ENCODE results near the gene HNRNPF. TPM values are rescaled to one million over a fixed set of nuclear protein-coding genes. Genes with fewer than 3 reads are reported as not detected.
A peak's percentile ranks its signal among the peaks of the same experiment; 100 is the strongest.
"Not testable (repeated sequence)": the region's sequence is repeated elsewhere in the genome, so short reads cannot be mapped to it uniquely, and the experiment has no call there.

Gene HNRNPF
- polyA plus RNA-seq, 1 donor from 2014 or later = 242 TPM

DNA sequence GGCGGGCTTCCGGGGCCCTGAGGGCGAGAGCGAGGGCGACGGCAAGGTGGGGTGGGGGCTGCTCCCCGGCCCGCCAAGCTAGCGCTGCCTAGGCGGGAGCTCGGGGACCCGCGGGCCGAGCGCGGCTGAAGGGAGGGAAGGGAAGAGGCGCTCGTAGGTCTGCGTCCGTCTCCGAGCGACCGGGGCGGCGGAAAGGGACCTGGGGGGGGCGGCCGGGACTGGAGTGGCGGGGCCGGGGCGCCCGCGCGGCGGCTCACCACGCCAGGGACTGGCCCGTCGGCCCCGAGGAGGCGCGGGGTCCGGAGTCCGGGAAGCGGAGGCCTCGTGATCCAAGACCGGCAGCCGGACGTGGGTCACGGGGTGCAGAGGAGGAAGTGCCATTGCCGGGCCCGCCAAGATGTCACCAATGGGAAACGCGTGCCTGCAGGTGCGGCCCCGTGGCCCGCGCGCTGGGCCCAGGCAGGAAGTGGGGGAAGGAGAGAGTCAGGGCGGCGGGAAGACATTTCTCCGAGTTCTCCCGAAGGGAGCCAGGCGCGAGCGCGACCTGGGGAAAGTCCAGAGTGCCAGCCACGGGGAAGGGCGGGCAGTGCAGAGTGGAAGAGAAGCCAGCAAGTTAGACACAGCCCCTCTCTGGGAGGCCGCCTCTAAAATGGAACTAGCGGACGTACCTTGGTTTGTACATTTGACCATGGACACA, 11.9 kb downstream of the HNRNPF start:
- Mint-ChIP-seq H3K27ac (peak overlapping the region; percentile 96 to 99 (median 99)), H3K27me3 (no peaks in the 10 kb centered on the region), H3K4me3 (peak overlapping the region; percentile 89 to 97 (median 95)), H3K36me3 (peaks cover 11% of the 10 kb centered on the region), H3K4me1 (peaks cover 62 to 68% (median 67%) of the 10 kb centered on the region in 3 donors), H3K9me3 (no peaks in the 10 kb centered on the region)

GRCh38 chr10:43396061-43396927, 12.7 kb downstream of the HNRNPF start:
- no peaks in the 10 kb centered on the region for H3K27me3 Mint-ChIP-seq
- peak overlapping the region; percentile 87 to 98 (median 95) for H3K4me3 Mint-ChIP-seq
- no peaks in the 10 kb centered on the region for H3K9me3 Mint-ChIP-seq
- peaks cover 11% of the 10 kb centered on the region for H3K36me3 Mint-ChIP-seq
- peaks cover 63% of the 10 kb centered on the region in 3 donors for H3K4me1 Mint-ChIP-seq
- peak overlapping the region; percentile 96 to 99 (median 98) for H3K27ac Mint-ChIP-seq

DNA sequence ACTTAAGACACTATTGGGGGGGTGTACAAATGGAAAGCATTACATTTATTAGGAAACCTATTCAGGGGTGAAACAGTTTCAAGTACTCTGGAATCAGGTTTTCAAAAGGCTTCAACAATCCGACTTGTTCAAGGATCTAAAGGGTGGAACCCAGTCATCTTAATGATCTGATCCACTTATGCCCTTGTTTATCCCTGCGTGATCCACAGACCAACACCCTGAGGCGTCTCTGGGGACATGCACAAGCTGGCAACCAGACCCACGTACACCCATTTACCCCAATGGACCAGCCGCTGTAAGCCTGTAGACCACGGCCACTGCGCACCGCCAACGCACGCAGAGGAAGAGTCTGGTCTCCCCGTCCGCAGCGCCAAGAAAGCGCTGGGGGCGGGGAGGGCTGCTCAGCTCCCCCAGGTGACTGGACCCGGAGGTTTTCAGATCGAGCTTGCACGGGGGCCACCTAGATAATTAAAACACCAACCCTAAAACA, 13.4 kb downstream of the HNRNPF start:
- Mint-ChIP-seq H3K36me3 (peaks cover 11% of the 10 kb centered on the region), H3K4me3 (peak overlapping the region; percentile 87 to 98 (median 95)), H3K27me3 (no peaks in the 10 kb centered on the region), H3K9me3 (no peaks in the 10 kb centered on the region), H3K27ac (peak overlapping the region; percentile 96 to 99 (median 98)), H3K4me1 (peaks cover 60 to 63% (median 60%) of the 10 kb centered on the region in 3 donors)

DNA sequence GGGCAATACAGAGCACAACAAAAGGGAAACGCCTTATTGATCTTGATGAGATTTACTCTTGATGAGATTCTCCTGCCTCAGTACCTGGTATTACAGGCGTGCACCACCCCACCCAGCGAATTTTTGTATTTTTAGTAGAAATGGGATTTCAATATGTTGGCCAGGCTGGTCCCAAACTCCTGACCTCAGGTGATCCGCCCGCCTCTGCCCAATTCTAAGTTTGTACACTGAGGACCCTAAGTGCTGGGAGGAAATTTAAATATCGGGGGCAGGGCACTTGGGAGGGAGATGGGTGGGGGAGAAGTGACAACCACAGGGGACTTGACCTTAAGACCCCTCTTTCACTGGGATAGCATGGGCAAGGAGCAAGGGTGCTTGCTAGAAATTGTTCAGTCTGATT, 14.1 kb downstream of the HNRNPF start:
- Mint-ChIP-seq H3K27ac (peak overlapping the region; percentile 73 to 99 (median 98)), H3K36me3 (peaks cover 11% of the 10 kb centered on the region), H3K4me3 (peak overlapping the region; percentile 21 to 98 (median 95)), H3K9me3 (no peaks in the 10 kb centered on the region), H3K27me3 (no peaks in the 10 kb centered on the region), H3K4me1 (peaks cover 57 to 61% (median 58%) of the 10 kb centered on the region in 3 donors)

DNA sequence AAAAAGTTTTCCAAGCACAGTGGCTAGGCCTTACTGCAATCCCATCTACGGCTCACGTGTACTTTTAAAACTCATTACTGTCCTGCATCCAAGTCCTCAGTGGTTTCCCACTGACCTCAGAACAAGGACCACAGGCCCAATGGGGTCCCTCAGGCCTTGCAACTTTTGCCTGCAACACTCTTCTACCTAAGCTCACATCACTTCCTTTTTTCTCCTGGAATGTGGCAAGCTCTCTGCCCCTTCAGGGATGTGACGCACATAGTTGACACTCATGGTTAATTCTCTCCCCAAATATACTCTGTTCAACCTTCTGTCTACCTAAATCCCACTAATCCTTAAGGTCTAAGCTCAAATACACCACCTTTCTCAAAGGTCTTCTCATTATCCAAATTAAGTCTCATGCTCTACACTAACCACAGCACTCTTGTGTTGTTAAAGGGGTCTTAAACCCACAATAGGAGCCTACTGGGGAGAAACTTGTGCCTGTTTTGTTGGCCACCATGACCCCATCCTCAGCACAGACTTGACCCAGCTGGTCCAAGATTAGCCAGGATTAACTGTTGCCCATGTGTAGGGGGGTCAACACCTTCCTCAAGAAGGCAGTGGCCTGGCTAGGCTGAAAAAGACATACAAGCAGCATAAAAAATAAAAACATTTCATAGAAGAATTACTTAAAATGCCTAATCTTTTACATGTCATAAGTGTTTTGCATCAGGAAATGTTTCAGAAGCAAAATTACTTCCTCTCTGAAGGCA, 15.2 kb downstream of the HNRNPF start:
- peaks cover 5% of the 10 kb centered on the region for H3K36me3 Mint-ChIP-seq
- H3K4me1 Mint-ChIP-seq = peaks cover 50 to 54% (median 53%) of the 10 kb centered on the region in 3 donors
- no peaks in the 10 kb centered on the region for H3K27me3 Mint-ChIP-seq
- peak overlapping the region; percentile 42 to 99 (median 57) for H3K27ac Mint-ChIP-seq
- H3K9me3 Mint-ChIP-seq = no peaks in the 10 kb centered on the region
- peak overlapping the region in 2 of 4 donors; percentile 50 to 94 for H3K4me3 Mint-ChIP-seq

GRCh38 chr10:43393186-43393585, 15.8 kb downstream of the HNRNPF start:
- not testable (repeated sequence) for H3K27me3 Mint-ChIP-seq, H3K36me3 Mint-ChIP-seq, H3K9me3 Mint-ChIP-seq
- H3K4me1 Mint-ChIP-seq = peaks cover 52 to 55% (median 54%) of the 10 kb centered on the region in 3 donors
- peak overlapping the region in 1 of 4 donors; percentile 30 for H3K4me3 Mint-ChIP-seq
- H3K27ac Mint-ChIP-seq = peak overlapping the region; percentile 39 to 91 (median 60)

- Mint-ChIP-seq H3K36me3 (peaks cover 5% of the 10 kb centered on the region), H3K4me3 (peak overlapping the region in 3 of 4 donors; percentile 6 to 68 (median 30)), H3K27me3 (no peaks in the 10 kb centered on the region), H3K9me3 (no peaks in the 10 kb centered on the region), H3K4me1 (peaks cover 50 to 56% (median 54%) of the 10 kb centered on the region in 3 donors), H3K27ac (peak overlapping the region; percentile 39 to 91 (median 60))
These were observed 16.2 kb downstream of the HNRNPF start for GRCh38 chr10:43392748-43393147.

GRCh38 chr10:43391496-43391895, 17.5 kb downstream of the HNRNPF start:
- Mint-ChIP-seq H3K36me3 (peaks cover 5% of the 10 kb centered on the region), H3K4me1 (peaks cover 48 to 55% (median 54%) of the 10 kb centered on the region in 3 donors)

GRCh38 chr10:43390759-43391158, 18.2 kb downstream of the HNRNPF start:
- Mint-ChIP-seq H3K4me3 (peak overlapping the region in 2 of 4 donors; percentile 22 to 35), H3K27ac (peak overlapping the region in 2 of 3 donors; percentile 54 to 79), H3K9me3 (no peaks in the 10 kb centered on the region), H3K4me1 (peaks cover 48 to 51% (median 51%) of the 10 kb centered on the region in 3 donors), H3K27me3 (no peaks in the 10 kb centered on the region), H3K36me3 (peaks cover 5% of the 10 kb centered on the region)

More at GRCh38 chr10:43391496-43391895, 17.5 kb downstream of the HNRNPF start:
- peak overlapping the region in 1 of 4 donors; percentile 83 for H3K4me3 Mint-ChIP-seq
- no peaks in the 10 kb centered on the region for H3K27me3 Mint-ChIP-seq
- H3K27ac Mint-ChIP-seq = peak overlapping the region in 2 of 3 donors; percentile 63 to 70
- no peaks in the 10 kb centered on the region for H3K9me3 Mint-ChIP-seq

GRCh38 chr10:43390333-43390732, 18.7 kb downstream of the HNRNPF start:
- Mint-ChIP-seq H3K27ac (peak overlapping the region in 2 of 3 donors; percentile 54 to 79), H3K27me3 (no peaks in the 10 kb centered on the region), H3K36me3 (peaks cover 5% of the 10 kb centered on the region), H3K4me3 (peak overlapping the region in 1 of 4 donors; percentile 35), H3K4me1 (peaks cover 45 to 50% (median 47%) of the 10 kb centered on the region in 3 donors), H3K9me3 (no peaks in the 10 kb centered on the region)

DNA sequence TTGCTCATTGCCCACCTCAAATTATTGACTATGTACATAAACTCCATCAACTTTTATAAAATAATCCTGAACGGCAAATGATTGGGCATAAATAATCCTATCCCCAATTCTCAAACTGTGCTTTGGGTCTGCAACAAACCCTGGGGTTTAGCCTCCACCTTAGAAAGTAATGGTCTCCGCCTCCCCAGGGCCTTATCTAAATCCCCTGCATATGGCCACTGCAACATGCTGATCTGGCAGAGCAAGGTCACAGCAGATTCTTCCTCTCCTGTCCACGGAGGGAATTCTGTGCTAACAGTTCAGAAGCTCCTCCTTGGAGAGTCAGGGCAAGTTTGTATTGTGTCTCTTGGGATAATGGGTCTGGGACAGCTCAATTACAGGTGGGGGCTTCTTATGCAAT, 19.1 kb downstream of the HNRNPF start:
- H3K27me3 Mint-ChIP-seq = no peaks in the 10 kb centered on the region
- H3K36me3 Mint-ChIP-seq = peaks cover 5% of the 10 kb centered on the region
- peak overlapping the region in 1 of 4 donors; percentile 35 for H3K4me3 Mint-ChIP-seq
- H3K9me3 Mint-ChIP-seq = no peaks in the 10 kb centered on the region
- H3K4me1 Mint-ChIP-seq = peaks cover 40 to 45% (median 43%) of the 10 kb centered on the region in 3 donors
- peak overlapping the region in 2 of 3 donors; percentile 34 to 79 for H3K27ac Mint-ChIP-seq

DNA sequence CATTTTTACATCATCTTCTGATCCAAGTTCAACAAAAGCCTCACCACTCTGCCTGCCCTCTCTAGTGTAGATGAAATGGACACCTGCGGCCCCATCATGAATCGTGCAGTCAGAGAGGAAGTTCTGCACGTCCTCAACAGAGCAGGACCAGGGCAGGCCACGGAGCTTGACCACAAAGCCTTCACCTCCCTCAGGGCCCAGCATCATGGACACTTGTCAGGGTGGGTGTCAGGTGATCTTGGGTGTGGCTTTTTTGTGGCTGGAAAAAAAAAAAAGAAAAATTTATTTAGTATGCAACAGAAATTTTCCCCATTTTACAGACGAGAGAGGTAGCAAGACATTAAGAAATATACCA, 21.3 kb downstream of the HNRNPF start:
- peak overlapping the region; percentile 72 to 95 (median 79) for H3K27ac Mint-ChIP-seq
- H3K27me3 Mint-ChIP-seq = no peaks in the 10 kb centered on the region
- H3K36me3 Mint-ChIP-seq = no peaks in the 10 kb centered on the region
- no peak overlapping the region for H3K4me3 Mint-ChIP-seq
- peaks cover 22 to 31% (median 29%) of the 10 kb centered on the region in 3 donors for H3K4me1 Mint-ChIP-seq
- no peaks in the 10 kb centered on the region for H3K9me3 Mint-ChIP-seq

- Mint-ChIP-seq H3K4me1 (peaks cover 19 to 27% (median 27%) of the 10 kb centered on the region in 3 donors), H3K36me3 (no peaks in the 10 kb centered on the region), H3K27me3 (no peaks in the 10 kb centered on the region), H3K27ac (peak overlapping the region; percentile 64 to 95 (median 72)), H3K9me3 (no peaks in the 10 kb centered on the region), H3K4me3 (peak overlapping the region in 1 of 4 donors; percentile 24)
These were observed 21.9 kb downstream of the HNRNPF start for GRCh38 chr10:43386981-43387677.

- Mint-ChIP-seq H3K36me3 (no peaks in the 10 kb centered on the region), H3K4me3 (peak overlapping the region in 1 of 4 donors; percentile 24), H3K4me1 (peaks cover 16 to 27% (median 26%) of the 10 kb centered on the region in 3 donors)
These were observed 22.4 kb downstream of the HNRNPF start for GRCh38 chr10:43386549-43386948.

More at GRCh38 chr10:43386549-43386948, 22.4 kb downstream of the HNRNPF start:
- Mint-ChIP-seq H3K9me3 (no peaks in the 10 kb centered on the region), H3K27ac (peak overlapping the region in 2 of 3 donors; percentile 27 to 64), H3K27me3 (no peaks in the 10 kb centered on the region)

Data from IgD-negative memory B cell (primary cell).